Dermis blood vessel endothelial cell (primary cell): ENCODE measurements around the gene RCC2. TPM values are rescaled to one million over a fixed set of nuclear protein-coding genes. Genes with fewer than 3 reads are reported as not detected.
A peak's percentile ranks its signal among the peaks of the same experiment; 100 is the strongest.

Source experiments
- DNase-seq: peaks from one replicate; pipeline ENCODE4 v3.0.0; 2010
- total RNA-seq: library from RNA; depleted of rRNA; stranded (reverse); fragments of >200 nt; gene quantifications from 2 replicates; pipeline ENCODE4 v1.2.3, GENCODE V29; 2014

RCC2 gene
- total RNA-seq, 1 donor from 2014 or later = 122 TPM

DNA sequence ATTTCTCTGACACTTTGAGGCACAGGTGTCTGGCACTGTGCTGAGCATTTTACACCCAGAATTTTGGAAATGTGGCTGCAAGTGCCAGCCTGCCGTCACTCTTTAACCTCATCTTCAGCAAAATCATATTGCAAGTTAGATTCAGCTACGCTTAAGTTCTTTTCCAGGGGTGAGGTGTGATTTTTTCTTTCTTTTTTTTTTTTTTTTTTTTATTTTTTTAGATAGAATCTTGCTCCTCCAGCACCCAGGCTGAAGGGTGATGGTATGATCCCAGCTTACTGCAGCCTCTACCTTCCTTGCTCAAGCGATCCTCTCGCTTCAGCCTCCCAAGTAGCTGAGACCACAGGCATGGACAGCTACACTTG lies 2.5 kb upstream of the RCC2 start:
- DNase-seq = no peak

GRCh38 chr1:17441265-17441992 lies 2.0 kb upstream of the RCC2 start:
- no peak for DNase-seq

DNA sequence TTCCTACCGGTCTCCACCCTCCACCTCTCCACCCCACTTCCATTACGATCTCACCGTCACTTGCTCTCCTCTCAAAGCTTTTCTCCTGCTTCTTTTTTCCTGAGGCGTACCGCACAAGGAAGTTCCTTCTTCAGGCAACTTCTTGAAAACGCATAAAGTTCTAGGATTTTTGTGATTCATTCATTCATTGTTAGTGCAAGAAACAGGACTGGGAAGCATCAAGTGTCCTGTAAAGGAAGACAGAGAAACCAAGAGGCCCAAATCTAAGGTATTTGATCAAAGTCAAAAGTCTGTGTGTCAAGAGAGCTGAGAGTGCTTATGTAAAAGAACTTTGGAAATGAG lies 1.3 kb upstream of the RCC2 start:
- no peak for DNase-seq

DNA sequence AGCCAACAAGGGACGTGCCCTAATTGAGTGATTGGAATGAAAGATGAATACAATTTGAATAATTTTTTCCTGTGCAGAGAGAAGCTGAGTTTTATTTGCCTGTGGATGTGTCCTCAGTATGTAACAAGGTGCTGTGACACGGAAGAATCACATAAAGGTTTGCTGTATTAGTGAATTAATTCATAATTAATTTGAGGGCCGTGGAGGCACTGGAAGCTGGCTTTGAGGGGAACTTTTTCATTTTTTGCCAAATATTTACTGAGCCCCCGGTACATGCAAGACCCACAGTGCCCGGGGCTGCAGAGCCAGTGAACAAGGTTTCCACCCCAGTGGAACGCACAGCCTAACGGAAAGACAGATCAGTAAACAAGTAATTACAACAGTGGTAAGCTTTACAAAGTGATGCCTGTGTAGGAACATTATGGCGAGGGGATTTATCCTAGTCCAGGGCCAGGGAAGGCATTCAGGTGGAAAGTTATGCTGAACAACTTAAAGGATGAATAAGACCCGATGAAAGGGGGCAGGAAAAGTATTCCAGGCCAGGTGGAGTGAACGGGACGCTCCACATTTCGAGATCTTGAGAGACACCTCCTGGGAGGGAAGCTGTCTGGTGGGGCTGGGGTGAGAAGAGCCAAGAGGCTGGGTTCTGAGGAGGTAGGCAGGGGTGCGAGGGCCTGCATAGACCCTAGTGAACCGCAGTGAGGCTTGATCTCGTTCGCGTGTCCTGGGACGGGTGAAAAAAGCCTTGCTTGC lies 773 bp upstream of the RCC2 start:
- no peak for DNase-seq

DNA sequence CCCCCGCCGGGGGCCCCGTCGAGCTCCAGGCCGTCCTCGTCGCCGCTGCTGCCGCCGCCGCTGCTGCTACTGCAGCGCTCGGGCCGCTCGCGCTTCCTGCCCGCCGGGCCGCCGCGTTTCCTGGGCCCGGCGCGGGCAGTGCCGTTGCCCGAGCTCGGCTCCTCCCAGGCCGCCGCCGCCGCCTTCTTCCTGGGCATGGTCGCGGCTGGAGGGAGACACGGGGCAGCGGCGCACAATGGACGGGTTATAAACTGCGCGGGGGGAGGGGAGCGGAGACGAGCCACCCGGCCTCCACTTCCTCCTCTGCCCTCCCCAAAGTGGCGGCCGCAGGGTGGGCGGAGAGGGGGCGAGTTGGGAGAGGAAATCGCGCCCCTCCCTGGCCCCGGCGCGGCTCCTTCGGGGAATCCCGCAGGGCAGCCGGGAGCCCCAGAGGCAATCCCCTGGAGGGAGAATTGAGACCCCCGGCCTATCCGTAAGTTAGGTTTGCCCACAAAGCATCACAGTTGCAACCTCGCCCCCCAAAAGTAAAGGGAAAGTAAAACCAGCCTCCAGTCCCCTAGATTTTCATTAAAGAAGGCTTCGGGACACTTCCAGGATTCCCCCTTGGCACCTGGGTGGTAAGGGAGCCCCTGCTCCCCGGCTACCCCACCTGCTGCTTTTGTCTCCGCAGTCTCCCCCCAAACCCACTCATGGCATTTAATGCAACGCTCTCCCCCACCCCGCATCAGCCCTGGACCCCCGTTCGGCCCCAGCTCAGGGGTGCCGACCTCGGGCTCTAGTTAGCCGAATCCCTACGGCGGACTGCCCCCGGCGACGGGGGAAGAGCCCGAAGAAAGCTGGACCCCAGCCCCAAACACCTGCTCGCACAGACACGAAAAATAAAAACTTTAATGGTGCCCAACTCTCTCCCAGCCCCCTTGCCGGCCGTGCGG lies 893 bp downstream of the RCC2 start:
- DNase-seq = peak; percentile 76

GRCh38 chr1:17437580-17438317 lies 1.7 kb downstream of the RCC2 start:
- peak; percentile 56 for DNase-seq

DNA sequence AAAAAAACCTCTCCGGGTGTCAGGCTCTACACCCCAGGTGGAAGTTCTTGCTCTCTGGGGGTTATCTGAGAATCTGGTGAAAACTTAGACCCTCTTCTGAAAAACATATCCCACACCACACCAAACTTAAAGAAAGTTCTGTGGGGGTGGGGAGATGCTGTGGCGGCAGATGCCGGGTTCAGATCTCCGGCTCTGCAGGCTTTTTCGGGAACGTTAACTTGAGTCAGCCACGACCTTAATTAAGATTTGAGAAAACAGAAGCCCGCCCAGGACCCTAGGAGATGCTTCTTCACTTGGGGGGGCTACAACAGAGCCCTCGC lies 2.3 kb downstream of the RCC2 start:
- DNase-seq = no peak

DNA sequence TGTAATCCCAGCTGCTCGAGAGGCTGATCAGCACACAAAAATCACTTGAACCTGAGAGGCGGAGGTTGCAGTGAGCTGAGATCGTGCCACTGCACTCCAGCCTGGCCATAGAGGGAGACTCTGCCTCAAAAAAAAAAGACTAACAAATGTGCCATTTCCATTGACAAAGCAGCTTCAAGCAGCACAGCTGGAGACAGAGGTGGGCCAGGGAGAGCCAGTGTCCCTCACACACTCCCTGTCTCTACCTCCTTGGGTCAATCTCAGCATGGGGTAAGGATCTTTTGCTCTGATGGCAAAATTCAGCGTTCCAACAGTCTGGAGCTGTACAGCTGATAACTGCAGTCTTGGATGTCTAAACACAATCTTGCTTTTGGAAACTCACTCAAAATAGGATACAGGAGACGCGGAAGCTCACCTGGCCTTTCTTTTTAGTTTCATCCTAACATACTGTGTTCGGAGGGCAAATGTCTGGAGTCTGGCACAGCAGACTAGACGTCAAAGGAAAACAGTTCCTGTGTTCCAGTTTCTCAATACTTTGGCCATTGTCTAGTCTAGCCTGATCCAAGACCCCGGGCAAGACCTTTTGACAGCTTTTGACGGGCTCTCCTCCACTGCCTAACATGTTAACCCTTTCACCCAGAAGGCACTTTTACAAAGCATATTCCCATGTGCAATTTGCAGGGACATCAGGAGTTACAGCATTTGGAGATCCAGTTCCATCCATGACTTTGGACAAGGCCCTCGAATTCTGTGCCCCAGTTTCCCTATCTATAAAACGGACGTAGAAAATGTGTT lies 2.9 kb downstream of the RCC2 start:
- DNase-seq = peak; percentile 35

DNA sequence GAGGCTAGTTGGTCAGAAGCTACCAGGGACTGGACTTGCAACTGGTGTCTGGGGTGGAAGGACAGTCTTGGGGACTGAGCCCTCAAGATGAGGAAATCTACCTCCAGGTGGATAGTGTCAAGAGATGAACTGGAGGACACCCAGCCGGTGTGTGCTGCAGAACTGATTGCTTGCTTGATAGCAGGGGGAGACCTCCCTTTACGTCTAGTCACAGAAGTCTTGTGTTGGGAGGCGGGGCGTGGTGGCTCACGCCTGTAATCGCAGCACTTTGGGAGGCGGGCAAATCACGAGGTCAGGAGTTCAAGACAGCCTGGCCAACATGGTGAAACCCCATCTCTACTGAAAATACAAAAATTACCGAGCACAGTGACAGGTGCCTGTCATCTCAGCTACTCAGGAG lies 4.9 kb downstream of the RCC2 start:
- DNase-seq = no peak

- DNase-seq = no peak
Measured at GRCh38 chr1:17434016-17434415, 5.5 kb downstream of the RCC2 start.

DNA sequence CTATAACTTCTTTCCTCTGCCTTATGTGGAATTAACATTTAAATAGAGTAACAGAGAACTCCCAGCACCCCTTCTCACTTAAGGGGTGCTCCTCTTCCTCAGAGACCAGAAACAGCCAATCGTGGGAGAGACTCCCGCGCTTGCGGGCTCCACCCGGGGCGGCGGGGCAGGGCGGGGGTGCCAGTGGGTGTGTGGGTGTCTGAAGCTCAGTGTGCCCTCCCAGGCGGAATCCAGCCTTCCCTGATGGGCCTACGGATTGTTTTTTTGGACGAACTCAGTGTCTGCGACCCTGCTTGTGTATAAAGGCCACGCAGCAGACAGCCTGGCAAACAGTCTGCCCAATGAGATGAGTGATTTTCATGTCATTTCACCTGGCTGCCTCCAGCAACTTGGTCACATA lies 6.2 kb downstream of the RCC2 start:
- no peak for DNase-seq

DNA sequence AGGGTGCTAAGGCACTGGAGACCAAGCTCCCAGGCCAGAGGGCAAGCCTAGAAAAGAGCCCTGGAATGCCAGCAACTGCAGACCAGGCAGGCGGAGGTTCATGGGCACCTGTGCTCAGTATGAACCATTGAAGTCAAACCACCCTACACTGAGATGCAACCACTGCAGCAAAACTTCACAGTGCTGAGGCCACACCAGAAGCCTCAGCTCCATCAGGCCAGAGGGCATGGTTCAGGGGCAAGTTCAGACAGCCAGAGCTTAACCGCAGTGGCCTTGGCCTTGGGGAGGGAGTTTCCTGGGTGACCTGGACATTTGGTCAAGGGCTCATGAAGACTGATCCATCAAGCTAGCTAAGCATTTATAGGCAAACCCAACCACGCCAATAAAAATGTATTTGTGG lies 7.1 kb downstream of the RCC2 start:
- no peak for DNase-seq

GRCh38 chr1:17429183-17429582 lies 10.3 kb downstream of the RCC2 start:
- DNase-seq = no peak

GRCh38 chr1:17427696-17428660 lies 11.5 kb downstream of the RCC2 start:
- no peak for DNase-seq

DNA sequence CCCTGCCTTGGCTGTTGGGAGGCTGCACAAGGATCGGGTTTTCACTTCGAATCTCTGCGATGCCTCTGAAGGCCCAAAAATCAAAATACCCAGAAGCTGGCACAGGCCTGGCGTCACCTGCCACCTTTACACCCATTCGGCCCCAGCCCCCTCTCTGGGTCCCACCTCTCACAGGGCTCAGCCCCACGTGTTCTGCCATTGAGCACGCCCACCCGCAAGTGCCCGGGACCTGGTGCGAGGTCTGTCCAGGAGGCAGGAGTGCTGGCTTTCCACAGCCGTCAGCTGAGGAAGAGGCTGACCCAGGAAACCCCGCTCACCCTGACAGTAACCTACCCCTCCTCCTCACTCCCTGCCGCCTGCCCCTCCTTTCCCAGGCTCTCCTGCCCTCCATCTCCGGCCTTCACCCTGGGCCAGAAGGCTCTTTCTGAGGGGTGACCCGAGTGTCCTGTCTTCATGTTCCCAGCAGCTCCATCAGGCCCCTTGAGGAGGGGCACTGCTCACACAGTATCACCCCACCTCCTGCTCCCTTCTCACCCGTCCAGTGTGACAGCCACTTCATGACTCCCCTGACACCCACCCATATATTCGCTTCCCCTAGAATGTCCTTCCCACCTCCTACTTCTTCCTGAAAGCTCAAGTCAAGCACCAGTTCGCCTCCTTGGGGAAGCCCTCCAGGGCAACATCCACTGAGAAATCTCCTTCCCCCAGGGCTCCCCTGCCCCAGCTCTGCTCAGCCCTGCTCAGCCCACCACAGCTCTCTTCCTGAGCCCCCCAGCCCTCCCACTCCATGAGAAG lies 13.5 kb downstream of the RCC2 start:
- DNase-seq = no peak

GRCh38 chr1:17423781-17424245 lies 15.7 kb downstream of the RCC2 start:
- DNase-seq = no peak

DNA sequence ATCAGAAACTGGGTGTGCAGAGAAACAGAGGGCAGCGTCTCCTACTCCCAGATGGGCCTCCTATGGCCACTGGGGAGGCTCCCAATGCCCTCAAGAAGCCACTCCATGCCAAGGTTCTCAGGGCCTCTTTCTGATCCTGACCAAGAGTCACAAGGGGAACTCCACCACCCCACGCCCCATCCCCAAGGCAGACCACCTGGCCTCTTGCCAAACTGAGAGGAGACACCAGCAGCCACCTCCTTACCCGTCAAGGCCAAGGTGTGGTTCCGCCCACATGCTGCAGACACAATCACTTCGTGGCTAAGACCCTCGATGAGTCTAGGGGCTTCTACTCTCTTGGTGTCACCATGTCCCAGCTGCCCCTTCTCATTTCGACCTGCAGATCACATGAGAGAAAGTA lies 17.0 kb downstream of the RCC2 start:
- DNase-seq = no peak

GRCh38 chr1:17420391-17420918 lies 19.0 kb downstream of the RCC2 start:
- DNase-seq = no peak

DNA sequence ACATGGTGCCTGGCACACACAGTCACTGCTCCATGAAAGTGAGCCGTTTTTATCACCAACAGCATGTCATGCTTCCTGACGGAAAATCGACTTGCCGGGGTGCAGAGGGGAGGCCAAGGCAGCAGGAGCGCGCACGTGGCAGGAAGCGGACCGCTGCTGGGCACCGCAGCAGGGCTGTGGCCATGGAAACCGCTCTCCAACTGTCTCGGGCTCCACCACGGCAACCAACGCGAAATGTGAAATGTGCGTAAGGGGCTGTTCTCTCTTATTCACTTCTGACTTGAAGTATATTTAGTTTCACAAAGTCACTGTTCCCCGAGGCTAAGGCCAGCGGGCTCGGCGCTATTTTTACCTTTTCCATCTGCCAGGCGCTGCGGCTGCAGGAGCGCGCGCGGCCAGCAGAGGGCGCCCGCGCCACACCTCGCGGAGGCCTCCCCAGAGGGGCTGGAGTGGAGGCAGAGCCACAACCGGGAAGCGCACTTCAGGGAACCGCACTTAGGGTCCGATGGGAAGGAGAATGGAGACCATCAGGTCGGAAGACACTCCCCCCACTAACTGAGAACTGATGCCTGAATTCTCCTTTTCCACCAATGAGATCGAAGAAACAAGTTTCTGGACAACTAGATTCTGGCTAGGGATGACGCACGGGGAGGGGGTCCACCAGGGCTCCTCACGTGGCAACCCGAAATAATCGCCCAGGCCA lies 19.7 kb downstream of the RCC2 start:
- peak; percentile 75 for DNase-seq
